HEK293T (cell line): Measurements from ENCODE around the gene SLC10A1.

Experiments used
- ARNT ChIP-seq: fragments of 450-650 bp; IDR thresholded peaks from 2 replicates; pipeline ENCODE4 v1.6.1; 2017; ENCODE audit warnings: mild to moderate bottlenecking
- BHLHE40 ChIP-seq: fragments of 450-650 bp; IDR thresholded peaks from 2 replicates; pipeline ENCODE4 v1.6.1; 2016; ENCODE audit warnings: mild to moderate bottlenecking, moderate library complexity, borderline replicate concordance
- ELF4 ChIP-seq: fragments of 450-650 bp; IDR thresholded peaks from 2 replicates; pipeline ENCODE4 v1.6.1; 2017; ENCODE audit warnings: antibody characterized with exemption
- FOXA1 ChIP-seq: fragments of 450-650 bp; IDR thresholded peaks from 2 replicates; pipeline ENCODE4 v1.6.1; 2016; ENCODE audit warnings: mild to moderate bottlenecking
- FOXK2 ChIP-seq: fragments of 450-650 bp; IDR thresholded peaks from 2 replicates; pipeline ENCODE4 v1.6.1; 2016; ENCODE audit warnings: mild to moderate bottlenecking
- FOXM1 ChIP-seq: fragments of 450-650 bp; IDR thresholded peaks from 2 replicates; pipeline ENCODE4 v1.6.1; 2017; ENCODE audit warnings: mild to moderate bottlenecking, borderline replicate concordance
- L3MBTL2 ChIP-seq: fragments of 450-650 bp; conservative IDR thresholded peaks from 2 replicates; pipeline ENCODE4 v1.6.1; 2016; ENCODE audit warnings: mild to moderate bottlenecking
- LEF1 ChIP-seq: fragments of 450-650 bp; IDR thresholded peaks from 2 replicates; pipeline ENCODE4 v1.6.1; 2017; ENCODE audit warnings: mild to moderate bottlenecking, borderline replicate concordance
- NFRKB ChIP-seq: fragments of 450-650 bp; IDR thresholded peaks from 2 replicates; pipeline ENCODE4 v1.6.1; 2016; ENCODE audit warnings: mild to moderate bottlenecking, moderate library complexity
- PKNOX1 ChIP-seq: fragments of 450-650 bp; IDR thresholded peaks from 2 replicates; pipeline ENCODE4 v1.6.1; 2016
- SP1 ChIP-seq: fragments of 450-650 bp; IDR thresholded peaks from 2 replicates; pipeline ENCODE4 v1.6.1; 2017
- SUZ12 ChIP-seq: fragments of 450-650 bp; IDR thresholded peaks from 2 replicates; pipeline ENCODE4 v1.6.1; 2016; ENCODE audit warnings: mild to moderate bottlenecking
- TARDBP ChIP-seq: fragments of 450-650 bp; IDR thresholded peaks from 2 replicates; pipeline ENCODE4 v1.6.1; 2016
- ZNF384 ChIP-seq: fragments of 450-650 bp; IDR thresholded peaks from 2 replicates; pipeline ENCODE4 v1.6.1; 2016

- TF ChIP-seq ARNT = no peak
- no peak for TF ChIP-seq BHLHE40
- no peak for TF ChIP-seq SP1
- no peak for TF ChIP-seq FOXA1
- no peak for TF ChIP-seq SUZ12
- no peak for TF ChIP-seq ZNF384
- TF ChIP-seq FOXM1 = no peak
- TF ChIP-seq FOXK2 = no peak
- TF ChIP-seq ELF4 = no peak
- TF ChIP-seq PKNOX1 = no peak
- TF ChIP-seq NFRKB = no peak
- TF ChIP-seq L3MBTL2 = no peak
- no peak for TF ChIP-seq TARDBP
- TF ChIP-seq LEF1 = no peak
Observed at GRCh38 chr14:69775012-69775411, 22.0 kb downstream of the SLC10A1 start.
